SKM-1 (cell line): ENCODE data around the gene KRTAP25-1.

ENCODE experiments used
- DNase-seq: peaks from one replicate; lab custom pipeline; 2025; ENCODE audit not compliant: unreplicated experiment; lab: John Stamatoyannopoulos, UW

Gene KRTAP25-1

DNA sequence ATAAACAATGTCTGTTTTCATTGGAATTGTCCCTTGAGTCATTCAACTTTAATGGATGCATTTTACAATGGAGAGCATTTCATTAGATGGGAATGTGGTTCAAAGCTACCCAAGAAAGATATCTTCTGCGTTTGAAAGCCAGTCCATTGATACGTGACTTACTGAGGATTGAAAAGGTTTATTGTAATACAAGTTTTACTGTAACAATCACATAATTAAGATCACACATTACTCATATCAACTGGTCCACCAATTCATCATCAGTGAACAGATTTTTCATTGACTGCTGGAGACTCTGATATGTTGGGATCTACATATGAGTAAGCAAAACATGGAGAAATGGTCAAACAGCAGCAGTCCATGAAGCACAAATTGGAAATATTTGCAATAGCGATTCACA lies 39.4 kb downstream of the KRTAP25-1 start:
- no peak for DNase-seq

DNA sequence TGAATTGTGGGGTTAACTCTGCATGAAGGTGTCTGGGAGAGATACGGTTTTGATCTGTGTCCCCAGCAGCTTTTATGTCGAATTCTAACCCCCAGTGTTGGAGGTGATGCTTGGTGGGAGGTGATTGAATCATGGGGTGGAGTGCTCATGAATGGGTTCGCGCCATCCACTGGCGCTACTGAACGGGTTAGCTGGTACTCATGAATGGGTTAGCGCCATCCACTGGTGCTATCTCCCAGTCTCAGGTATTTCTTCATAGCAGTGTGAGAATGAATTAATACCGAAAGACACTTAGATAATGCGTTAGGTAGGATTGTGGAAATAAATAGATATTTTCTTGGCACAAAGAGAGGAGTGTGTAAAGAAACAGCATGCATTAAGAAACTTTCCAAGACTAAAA lies 40.5 kb downstream of the KRTAP25-1 start:
- no peak for DNase-seq

DNA sequence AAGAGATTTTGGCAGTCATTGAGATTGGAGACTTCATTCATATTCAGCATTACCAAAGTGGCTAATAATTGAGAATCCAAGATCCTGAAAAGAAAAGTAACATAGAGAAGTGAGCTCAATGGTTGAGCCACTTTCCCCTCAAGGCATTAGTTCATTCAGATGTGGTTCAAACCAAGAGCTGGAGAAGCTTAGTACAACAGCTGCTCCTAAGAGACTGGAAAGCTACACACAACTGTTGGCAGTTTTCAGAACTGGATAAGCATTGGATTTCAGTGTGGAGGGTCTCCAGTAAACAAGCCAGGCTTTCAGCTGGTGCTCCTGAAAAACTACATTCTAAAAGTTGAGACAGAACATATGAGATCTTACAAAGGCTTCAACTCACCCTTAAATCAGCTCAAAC lies 44.3 kb downstream of the KRTAP25-1 start:
- no peak for DNase-seq

DNA sequence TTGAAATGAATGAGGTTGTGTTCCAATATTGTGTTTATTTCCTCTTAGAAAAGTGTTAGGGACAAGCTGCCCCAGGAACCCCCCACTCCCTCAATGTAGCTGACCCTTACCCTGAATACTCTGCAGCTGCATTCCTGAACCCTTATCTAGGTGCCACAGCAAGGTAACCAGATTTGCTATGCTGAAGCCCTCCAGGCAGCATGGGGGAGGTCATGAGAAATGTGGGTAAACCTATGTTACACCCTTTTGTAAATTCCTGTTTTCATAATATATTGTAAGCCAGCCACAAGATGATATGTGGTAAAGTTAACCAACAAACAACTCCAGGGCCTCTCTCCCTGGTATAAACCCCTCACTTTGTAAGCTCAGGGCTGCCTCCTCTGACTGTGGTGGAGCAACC lies 45.6 kb downstream of the KRTAP25-1 start:
- no peak for DNase-seq

DNA sequence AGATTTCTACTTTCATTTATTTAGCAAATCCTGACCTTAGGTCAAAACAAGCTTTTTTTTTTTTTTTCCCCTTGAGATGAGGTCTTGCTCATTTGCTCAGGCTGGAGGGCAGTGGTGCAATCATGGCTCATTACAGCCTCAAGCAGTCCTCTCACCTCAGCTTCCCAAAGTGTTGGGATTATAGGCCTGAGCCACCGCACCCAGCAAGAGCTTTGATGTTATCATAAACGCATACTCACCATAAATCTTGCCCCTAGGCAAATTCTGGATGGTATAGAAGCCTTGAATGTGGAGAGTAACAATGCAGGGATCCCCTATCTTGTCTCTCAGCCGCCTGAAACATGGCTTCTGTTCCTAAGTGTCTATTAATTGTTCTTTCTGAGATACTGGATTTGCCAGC lies 48.7 kb downstream of the KRTAP25-1 start:
- no peak for DNase-seq
